ENCODE data around the gene CHD9. TPM values are rescaled to one million over a fixed set of nuclear protein-coding genes. Genes with fewer than 3 reads are reported as not detected.

Gene CHD9
- total and polyA plus RNA-seq, 9 of the 15 experiments (the other 6 are each of a cell fraction or from before 2014, with no cell fraction given) = 29.0 to 69.3 (median 40.6) TPM

DNA sequence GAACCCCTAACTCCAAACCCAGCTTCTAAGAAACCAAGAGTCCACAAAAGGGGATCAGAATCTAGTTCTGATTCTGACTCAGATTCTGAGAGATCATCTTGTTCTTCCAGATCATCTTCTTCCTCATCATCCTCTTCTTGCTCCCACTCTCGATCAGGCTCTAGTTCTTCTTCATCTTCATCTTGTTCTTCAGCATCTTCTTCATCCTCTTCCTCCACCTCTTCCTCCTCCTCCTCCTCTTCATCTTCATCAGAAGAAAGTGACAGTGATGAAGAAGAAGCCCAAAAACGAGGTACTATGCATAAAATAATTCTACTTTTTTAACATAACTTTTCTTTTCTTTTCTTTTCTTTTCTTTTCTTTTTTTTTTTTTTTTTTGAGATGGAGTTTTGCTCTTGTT is 249.5 kb downstream of the CHD9 start (continued):
- TF ChIP-seq, protein P1, sequence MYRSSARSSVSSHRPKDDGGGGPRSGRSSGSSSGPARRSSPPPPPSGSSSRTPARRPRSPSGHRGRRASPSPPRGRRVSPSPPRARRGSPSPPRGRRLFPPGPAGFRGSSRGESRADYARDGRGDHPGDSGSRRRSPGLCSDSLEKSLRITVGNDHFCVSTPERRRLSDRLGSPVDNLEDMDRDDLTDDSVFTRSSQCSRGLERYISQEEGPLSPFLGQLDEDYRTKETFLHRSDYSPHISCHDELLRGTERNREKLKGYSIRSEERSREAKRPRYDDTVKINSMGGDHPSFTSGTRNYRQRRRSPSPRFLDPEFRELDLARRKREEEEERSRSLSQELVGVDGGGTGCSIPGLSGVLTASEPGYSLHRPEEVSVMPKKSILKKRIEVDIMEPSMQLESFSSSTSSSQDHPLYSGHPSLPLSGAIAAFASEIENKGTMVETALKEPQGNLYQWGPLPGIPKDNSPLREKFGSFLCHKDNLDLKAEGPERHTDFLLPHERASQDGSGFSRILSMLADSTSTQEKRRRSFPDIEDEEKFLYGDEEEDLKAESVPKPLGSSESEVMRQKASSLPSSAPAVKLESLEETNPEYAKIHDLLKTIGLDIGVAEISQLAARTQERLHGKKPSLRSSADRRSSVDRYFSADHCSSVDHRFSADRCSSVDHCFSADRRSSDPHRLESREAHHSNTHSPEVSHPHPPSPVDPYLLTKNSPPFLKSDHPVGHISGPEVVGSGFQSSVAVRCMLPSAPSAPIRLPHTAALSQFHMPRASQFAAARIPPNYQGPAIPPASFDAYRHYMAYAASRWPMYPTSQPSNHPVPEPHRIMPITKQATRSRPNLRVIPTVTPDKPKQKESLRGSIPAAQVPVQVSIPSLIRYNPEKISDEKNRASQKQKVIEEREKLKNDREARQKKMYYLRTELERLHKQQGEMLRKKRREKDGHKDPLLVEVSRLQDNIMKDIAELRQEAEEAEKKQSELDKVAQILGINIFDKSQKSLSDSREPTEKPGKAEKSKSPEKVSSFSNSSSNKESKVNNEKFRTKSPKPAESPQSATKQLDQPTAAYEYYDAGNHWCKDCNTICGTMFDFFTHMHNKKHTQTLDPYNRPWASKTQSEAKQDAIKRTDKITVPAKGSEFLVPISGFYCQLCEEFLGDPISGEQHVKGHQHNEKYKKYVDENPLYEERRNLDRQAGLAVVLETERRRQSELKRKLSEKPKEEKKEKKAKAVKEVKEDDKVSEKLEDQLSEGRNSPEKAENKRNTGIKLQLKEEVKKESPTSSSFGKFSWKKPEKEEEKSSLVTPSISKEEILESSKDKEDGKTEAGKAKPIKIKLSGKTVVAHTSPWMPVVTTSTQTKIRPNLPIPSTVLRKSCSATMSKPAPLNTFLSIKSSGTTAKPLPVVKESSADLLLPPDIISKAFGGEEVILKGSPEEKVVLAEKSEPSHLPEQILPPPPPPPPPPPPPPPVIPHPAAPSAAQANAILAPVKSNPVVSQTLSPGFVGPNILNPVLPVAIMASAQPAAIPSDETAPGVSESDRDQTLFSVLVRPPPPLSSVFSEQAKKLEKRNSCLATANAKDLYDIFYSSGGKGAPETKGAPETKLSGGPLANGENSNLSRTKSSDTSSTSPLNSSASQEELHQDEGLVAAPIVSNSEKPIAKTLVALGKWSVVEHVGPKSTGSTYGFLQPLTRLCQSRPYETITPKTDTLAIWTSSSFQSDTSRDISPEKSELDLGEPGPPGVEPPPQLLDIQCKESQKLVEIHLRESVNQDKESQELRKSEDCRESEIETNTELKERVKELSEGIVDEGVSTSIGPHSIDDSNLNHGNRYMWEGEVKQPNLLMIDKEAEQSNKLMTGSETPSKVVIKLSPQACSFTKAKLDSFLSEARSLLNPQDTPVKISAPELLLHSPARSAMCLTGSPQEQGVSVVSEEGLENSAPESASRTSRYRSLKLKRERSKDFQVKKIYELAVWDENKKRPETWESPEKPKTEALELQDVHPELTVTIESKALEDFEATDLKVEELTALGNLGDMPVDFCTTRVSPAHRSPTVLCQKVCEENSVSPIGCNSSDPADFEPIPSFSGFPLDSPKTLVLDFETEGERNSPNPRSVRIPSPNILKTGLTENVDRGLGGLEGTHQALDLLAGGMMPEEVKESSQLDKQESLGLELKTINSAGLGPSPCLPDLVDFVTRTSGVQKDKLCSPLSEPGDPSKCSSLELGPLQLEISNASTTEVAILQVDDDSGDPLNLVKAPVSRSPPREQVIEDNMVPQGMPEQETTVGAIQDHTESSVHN (IDR thresholded peaks at IDR 0.05; ENCODE audit: borderline replicate concordance in 1 of 2, low read depth in 1 of 2) = no peak

DNA sequence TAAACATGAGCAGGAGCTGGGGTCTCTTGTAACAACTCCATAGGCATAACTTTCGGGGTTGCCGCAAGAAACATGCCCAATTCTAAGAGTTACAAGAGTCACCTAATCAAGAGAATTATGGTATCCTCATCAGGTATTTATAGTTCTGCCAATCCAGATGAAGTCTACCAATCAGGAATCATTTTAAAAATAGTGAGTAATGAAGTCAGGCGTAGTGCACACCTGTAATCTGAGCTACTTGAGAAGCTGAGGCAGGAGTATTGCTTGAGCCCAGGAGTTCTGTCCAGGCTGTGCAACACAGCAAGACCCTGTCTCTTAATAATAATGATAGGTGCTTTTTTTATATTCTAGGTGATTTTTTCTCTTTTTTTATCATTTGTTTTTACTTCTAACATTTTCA is 251.0 kb downstream of the CHD9 start:
- no TSS peak for BruUV-seq (replicated peaks)
- POLR2A ChIA-PET = no interaction called here
- Histone ChIP-seq H3K4me2 (ENCODE audit: insufficient read depth, low read length) (no peak overlapping the region), H3K27me3 (ENCODE audit: control insufficient read depth in 2 of 2, insufficient read depth in 2 of 2, low read length in 2 of 2) (no peaks in the 10 kb centered on the region), H3K36me3 (ENCODE audit: control insufficient read depth, insufficient read depth, low read length) (peaks cover 84% of the 10 kb centered on the region), H3K4me1 (replicated peaks in 1 of 2; ENCODE audit: control insufficient read depth in 2 of 2, insufficient read depth in 2 of 2, low read length in 2 of 2) (peaks cover 0 to 4% of the 10 kb centered on the region in 2 experiments; a peak in 2 of 5 replicates), H3K9me3 (replicated peaks; ENCODE audit: control insufficient read depth, insufficient read depth, low read depth, low read length) (no peaks in the 10 kb centered on the region), H3K9me1 (ENCODE audit: control insufficient read depth, insufficient read depth, low read length) (no peaks in the 10 kb centered on the region), H4K20me1 (replicated peaks; ENCODE audit: control insufficient read depth, insufficient read depth, low read length) (no peaks in the 10 kb centered on the region), H3K79me2 (ENCODE audit: control insufficient read depth, insufficient read depth, low read length) (no peaks in the 10 kb centered on the region), H3K9ac (ENCODE audit: insufficient read depth in 1 of 2, low read depth in 2 of 2, low read length in 2 of 2) (no peak overlapping the region), H2AFZ (ENCODE audit: low read depth, low read length) (no peak overlapping the region), H3K4me3 (no peak overlapping the region), H3K27ac (ENCODE audit: extremely low read depth, low read depth, low read length) (no peak overlapping the region)
- in situ Hi-C loops (cut with MboI) = no loop called here
- FAIRE-seq (no peak), ATAC-seq (no peak), DNase-seq (ENCODE audit: extremely low read depth in 1 of 4, low spot score in 3 of 4) (no peak)
- intact Hi-C loops (cut with micrococcal nuclease) = no loop called here
- WGBS (ENCODE audit: insufficient coverage, low coverage, missing lambda C conversion rate) = 92% methylated on average over 3 of the region's 3 CpGs
- CTCF ChIA-PET (ENCODE audit: low intra/inter-chr PET ratio) = no interaction called here
- no peak for TF ChIP-seq ZKSCAN8 (CRISPR knock-in tag; IDR thresholded peaks at IDR 0.05)
- TF ChIP-seq, protein P1 (IDR thresholded peaks at IDR 0.05; ENCODE audit: borderline replicate concordance in 1 of 2, low read depth in 1 of 2) = no peak
- TF ChIP-seq SREBF2 (CRISPR knock-in tag; IDR thresholded peaks at IDR 0.05) = no peak
